ENCODE results near the gene OGFOD3.
"Not testable (repeated sequence)": the region's sequence is repeated elsewhere in the genome, so short reads cannot be mapped to it uniquely, and the experiment has no call there.

OGFOD3 gene

DNA sequence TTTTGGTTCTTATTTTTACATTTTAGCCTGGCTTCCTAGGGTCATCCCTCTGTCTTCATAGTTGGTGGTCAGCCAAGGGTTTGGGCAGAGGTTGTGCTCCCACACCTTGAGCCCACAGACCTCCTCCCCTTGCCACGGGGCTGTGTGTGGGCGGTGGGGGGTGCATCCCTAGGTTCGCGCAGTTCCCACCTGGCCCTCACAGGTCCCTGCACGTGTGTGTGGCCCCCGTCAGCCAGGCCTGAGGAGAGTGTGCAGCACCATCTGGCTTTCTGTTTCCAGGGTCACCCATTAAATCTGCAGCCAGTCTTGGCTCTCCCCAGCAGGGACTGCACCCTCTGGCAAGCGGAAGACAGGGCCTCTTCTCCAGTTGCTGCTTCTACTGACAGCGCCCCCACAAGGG is 13.6 kb upstream of the OGFOD3 start:
- no peak for DNase-seq

DNA sequence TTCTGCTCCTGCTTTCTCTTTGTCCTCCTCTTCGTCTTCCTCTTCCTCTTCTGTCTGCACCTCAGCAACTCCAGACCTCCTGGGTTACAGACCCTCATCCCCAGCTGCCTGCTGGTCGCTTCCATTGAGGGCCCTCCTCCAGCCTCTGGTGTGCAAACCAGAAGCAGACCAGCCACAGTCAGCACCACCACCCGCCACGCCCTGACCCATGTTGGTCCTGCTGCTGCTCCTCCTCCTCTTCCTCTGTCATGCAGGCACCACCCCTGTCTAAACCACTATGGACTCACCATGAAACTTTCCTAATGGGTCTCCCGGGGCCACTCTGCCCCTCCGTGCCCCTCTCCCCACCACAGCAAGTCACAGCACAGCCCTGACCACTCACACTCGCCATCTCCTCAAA is 11.4 kb upstream of the OGFOD3 start:
- no peak for DNase-seq

DNA sequence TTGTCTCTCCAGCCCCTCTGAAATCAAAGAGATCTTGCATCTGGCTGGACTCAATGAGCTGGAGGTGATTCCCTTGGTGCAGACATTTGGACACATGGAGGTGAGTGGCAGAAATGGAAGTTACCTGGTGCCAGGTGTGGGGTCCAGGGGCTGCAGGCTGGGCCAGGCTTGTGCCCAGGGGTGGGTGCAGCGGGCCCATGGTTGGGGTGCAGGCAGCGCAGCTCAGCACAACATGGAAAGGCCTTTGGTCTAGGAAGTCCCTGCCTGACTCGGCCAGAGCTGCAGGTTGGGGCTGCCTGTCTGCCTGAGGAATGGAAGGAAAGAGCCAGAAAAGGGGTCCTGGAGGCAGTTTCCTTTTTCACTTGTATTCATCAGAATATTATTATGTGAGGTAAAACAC is 10.2 kb upstream of the OGFOD3 start:
- no peak for DNase-seq

DNA sequence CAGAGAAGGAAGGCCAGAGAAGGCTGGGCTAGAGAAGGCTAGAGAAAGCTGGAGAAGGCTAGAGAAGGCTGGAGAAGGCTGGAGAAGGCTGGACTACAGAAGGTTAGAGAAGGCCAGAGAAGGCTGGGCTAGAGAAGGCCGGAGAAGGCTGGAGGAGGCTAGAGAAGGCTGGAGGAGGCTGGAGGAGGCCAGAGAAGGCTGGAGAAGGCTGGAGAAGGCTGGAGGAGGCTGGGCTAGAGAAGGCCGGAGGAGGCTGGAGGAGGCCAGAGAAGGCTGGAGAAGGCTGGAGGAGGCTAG is 6.4 kb upstream of the OGFOD3 start:
- no peak for DNase-seq

DNA sequence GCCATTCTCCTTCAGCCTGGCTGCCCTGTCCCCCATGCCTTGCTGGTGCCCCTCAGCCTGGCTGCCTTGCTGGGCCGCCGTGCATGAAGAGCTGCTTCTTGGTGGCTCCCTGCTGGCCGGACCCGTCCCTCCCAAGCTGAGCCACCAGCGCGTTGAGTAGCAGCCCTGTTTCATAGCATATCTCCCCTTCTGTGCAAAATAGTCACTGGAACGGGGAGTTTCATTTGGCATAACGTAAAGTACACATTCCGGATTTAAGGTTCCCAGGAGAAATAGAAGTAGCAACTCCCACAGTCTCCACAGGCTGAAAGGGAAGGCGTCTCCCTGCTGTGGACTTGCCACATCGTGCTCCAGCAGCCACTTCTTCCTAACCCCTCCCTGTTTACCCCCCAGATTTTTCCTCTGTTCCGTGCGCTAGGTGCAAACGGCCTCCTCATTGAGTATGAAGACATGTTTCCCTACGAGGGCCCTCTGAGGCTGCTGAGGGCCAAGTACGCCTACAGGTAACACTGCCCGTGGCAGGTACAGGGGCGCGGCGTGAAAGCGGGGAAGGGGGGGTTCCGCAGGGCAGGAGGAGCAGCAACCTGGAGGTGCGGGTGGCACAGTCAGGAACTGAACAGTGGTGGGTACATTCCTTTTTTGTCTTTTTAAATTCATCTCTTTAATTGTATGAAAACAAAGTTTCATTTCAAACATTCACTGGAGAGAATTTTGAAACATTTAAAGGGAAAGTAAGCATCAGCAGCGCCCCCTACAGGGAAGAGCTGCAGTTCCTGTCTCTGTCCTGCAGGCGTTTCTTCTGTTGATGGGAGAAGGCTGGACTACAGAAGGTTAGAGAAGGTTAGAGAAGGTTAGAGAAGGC is 5.8 kb upstream of the OGFOD3 start:
- DNase-seq, result no peak

DNA sequence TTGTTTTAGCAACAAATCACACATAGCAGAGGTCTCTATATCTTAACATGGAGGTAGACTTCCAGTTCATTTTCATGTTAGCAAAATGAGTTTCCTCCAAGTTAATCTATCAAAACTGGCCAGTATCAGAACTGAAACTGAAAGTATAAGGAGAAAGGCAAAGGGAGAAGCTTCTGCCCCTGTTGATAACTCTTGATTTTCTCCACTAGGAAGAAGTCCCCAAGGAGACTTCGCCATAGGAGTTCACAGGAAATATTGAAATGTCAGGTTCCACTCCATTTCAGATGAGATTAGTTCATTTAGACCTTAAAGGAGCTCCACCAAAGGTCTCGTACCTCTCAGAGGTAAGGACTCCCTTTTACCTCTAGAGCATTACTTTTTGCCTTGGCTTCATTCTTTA is 1.2 kb upstream of the OGFOD3 start:
- DNase-seq, result no peak

DNA sequence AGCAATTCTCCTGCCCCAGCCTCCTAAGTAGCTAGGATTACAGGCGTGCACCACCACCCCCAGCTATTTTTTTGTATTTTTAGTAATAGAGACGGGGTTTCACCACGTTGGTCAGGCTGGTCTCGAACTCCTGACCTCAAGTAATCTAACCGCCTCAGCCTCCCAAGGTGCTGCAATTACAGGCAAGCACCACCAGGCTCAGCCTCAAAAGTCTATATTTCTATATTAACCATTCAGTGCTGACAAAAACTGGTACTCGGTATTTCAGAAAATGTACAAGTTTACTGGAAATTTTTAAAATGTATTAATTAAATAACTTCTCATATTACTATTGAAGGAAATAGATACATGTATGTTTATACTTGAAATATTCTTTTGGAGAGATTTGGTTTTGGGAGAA is 1.6 kb downstream of the OGFOD3 start:
- no peak for DNase-seq

DNA sequence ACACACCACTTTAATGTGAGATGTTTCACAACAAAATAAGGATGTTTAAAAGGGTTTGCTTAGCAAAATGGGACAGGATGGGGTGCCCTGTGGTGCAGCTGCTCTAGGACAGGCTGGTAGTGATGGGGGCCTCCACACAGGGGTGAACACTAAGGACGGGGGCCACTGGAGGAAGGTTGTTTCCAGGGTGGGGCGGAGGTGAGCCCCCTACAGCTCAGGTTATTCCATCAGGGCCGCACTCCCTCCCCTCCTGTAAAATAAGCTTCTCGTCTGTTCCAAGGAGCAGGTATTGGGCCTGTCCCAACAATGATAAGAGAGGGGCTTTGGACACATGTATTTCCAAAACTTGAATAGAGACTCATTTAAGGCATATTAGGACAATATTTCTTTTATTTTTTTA is 2.1 kb downstream of the OGFOD3 start:
- no peak for DNase-seq

DNA sequence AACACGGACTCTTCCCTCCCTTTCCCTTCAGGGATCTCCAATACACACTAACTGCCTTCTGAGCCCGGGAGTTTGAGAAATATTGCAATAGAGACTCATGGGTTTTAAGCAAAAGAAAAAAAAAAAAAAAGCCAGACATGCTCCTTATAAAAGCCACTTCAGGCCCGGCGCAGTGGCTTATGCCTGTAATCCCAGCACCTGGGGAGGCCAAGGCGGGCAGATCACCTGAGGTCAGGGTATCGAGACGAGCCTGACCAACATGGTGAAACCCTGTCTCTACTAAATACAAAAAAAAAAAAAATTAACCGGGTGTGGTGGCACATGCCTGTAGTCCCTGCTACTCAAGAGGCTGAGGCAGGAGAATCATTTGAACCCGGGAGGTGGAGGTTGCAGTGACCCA is 2.6 kb downstream of the OGFOD3 start:
- DNase-seq, result no peak

DNA sequence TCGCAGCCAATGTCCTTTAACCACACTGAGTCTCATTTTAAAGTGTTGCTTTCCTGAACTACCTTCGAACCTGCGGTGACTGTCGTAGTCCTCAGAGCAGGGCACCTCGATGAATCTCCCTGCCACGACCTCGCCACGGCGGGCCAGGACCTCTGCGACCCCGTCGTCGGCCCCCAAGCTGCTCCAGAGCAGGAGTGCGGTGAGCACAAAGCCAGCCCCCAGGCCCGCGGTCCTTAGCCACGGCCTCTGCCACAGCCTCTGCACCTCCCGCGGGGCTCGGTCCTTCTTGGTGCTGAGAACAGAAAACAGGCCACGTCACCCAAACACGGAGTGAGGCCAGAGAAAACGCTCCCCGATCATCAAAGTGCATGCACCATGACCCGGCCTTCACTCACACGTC is 3.0 kb downstream of the OGFOD3 start:
- no peak for DNase-seq

DNA sequence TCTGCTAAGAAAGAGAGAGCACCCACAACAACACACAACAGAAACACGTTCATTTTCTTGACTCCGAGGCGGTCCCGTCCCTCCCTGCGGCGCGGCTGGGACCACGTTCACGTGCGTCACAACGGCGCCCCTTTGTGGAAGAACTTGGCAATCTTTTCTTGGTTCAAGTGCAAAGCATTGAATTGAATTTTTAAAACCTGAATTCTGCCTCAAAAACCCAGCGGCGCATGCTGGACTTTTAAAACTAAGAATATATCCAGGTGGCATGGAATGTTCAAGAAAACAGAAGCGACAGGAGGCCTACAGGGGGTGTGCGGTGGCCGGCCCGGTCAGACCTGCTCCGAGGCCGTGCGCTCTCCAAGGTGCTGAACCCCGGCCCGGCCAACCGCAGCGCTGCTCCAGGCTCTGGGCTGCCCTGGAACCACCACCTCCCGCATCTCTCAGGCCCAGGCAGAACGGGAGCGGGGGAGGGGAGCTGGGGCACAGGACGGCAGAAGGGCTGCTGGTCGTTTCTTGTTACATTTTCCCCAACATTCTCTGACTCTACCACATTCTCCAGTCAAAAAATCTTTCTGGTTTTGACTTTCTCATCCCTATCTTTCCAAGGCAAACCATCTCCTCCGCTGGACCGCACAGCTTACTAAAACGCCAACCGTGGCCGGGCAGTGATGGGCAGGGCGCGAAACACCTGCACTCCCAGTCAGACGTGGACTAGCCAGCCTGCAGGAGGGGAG is 3.7 kb downstream of the OGFOD3 start:
- DNase-seq, result peak; percentile 5

DNA sequence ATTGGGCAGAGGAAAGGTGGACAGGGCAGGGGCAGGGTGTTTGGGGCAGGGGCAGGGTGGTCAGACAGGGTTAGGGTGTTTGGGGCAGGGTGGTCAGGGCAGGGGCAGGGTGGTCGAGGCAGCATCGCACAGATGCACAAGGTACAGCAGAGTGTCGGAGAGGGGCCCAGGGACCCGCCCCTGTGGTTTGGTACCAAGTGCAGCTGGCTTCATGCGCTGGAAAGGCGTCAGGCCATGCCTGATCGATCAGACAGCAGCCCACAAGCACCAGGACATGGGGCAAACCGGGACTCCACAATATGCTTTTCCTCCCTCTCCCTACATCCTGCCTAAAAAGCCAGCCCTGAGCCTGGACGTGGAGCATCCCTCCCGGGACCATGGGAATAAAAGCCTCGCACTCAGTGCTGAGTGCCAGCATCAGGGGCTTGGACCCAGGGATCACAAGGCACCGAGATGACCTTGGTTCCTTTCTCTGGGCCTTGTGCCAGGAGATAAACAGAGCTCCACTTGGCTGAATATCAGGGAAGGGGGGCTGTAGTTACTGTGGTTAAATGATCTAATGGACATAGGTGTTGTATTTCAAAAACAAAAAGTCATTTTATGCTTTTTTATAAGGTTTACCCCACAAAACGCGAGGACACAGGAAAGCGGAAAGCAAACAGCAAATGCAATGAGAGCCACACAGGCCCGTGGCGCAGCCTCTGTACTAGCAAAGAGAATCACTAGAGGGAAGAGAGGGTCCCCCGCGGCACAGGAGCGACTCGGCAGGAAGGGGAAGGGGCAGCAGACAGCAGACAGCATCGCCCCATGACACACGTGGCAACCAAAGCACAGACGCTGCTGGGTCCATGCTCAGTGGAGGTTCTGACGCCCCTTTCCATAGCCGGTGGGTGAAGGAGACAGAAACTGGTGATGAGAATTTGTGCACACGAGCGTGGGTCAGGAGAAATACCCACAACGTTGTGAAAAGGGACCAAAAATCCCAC is 5.6 kb downstream of the OGFOD3 start:
- no peak for DNase-seq

DNA sequence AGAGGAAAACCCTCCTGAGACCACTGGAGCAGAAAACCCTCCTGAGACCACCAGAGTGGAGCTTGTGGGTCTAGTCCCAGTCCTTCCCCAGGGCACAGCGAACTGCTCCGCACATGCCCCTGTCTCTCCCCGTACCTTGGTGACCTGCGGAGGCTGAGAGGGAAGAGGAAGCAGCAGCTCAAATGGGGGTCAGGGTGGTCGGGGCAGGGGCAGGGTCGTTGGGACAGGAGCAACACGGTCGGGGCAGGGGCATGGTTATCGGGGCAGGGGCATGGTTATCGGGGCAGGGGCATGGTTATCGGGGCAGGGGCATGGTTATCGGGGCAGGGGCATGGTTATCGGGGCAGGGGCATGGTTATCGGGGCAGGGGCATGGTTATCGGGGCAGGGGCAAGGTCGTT is 6.3 kb downstream of the OGFOD3 start:
- not testable (repeated sequence) for DNase-seq

DNA sequence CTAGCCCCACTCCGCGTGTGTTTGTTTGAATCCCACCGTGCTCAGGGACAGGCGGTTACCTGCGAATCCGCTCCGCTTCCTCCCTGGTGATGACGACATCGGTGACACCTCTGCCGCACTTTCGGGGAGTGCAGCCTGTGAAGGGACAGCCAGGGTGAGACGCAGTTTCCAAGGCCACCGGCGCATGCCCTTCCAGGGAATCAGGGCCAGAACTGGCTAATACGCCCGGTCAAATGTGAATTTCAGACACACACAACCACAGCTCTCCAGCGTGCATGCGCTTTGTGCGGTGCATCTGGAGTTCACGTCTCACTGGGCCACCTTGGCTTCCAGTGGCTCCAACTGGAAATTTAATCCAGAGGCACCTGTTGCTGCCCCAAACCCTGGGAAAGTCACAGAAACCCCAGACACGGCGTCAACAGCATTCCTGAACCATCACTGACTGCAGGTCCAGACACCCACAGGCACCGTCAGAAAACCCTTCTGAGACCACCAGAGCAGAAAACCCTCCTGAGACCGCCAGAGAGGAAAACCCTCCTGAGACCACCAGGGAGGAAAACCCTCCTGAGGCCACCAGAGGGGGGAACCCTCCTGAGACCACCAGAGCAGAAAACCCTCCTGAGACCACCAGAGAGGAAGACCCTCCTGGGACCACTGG is 6.9 kb downstream of the OGFOD3 start:
- DNase-seq, result no peak

DNA sequence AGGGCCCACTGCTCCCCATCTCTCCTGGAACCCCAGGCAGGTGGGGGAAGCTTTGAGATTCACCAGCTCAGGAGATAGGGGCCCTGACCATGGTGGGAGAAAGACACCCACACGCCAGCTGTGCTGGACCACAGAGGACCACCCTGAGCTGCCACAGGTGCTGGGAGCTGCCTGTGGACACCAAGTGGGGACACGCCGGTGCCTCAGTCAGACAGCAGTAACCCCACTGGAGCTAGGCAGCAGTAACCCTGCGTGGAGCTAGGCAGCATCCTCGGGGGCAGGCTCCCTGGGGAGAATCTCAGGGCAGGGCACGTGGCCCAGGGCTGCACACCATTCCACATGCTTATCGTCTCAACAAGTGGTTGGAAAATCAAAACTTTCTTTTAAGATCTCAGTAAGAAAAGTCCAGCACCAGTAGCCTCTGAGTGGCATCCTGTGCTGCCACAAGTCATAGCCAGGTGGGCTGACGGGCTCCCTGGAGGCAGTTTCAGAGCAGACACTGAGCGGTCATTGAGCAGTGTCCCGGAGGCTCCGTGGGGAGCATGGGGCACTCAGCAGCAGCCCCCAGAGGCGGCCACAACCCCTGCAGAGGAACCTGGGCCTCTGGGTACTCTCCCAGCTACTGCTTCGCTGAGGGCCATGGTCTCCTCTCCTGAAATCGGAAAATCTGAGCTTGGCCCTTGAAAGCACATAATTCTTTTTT is 8.2 kb downstream of the OGFOD3 start:
- no peak for DNase-seq

DNA sequence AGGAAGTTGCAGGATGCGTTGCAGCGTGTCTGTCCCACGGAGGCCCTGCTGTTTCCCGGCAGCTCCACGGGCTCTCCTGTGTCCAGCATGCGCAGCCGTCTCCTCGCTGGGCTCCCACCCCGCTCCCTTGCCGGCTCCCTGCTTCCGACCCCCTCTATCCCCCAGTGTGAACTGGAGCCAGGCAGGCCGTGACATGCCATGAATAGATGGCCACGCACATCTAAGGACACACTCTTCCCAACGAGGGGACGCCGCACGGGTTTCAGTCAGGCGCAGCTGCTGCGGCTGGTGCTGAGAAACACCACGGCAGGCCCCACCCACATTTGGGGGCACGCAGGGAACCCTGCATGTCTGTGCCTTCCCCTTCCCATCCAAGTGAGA is 9.5 kb downstream of the OGFOD3 start:
- no peak for DNase-seq

DNA sequence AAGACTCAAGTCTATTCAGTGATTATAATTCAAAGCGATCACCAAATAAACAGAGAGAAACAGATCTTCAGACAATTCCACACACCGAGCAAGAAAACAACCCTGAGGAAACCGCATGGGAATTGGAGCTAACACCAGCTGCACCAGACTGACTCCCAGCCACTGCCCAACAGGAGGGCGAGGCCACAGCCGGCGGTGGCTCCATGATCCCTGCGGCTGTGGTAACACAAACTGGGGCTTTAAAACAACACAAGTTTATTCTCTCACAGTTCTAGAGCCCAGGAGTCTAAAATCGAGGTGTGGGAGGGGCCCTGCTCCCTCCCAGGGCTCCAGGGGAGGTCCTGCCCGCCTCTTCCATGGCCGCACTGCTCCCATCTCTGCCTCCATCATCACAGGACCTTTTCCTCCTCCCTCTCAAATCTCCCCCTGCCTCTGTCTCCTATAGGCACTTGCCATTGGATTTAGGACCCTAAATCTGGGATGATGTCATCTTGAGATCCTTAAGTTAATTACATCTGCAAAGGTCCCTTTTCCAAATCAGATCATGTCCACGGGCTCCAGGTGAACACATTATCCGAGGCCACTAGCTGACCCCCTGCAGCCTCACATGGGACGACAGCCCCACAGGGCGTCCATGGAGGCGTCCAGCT is 10.0 kb downstream of the OGFOD3 start:
- DNase-seq, result no peak

DNA sequence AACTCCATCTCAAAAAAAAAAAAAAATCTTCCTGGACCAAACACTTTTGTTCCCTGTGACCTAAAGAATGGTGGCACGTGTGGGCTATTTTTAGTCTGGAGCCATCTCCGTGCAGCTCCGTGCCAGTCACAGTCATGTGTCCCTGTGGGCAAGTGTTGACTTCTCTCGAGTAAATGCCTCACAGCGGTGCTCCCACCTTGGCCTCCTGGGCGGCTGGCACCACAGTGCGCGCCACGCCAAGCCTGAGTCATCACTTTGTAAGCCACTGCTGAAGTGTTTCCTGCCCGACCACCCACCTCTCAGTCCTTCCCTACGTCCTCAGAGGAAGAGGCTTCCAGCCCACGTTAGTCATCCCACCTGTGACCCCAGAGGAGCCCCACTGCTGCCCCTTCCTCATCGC is 11.1 kb downstream of the OGFOD3 start:
- DNase-seq, result no peak

DNA sequence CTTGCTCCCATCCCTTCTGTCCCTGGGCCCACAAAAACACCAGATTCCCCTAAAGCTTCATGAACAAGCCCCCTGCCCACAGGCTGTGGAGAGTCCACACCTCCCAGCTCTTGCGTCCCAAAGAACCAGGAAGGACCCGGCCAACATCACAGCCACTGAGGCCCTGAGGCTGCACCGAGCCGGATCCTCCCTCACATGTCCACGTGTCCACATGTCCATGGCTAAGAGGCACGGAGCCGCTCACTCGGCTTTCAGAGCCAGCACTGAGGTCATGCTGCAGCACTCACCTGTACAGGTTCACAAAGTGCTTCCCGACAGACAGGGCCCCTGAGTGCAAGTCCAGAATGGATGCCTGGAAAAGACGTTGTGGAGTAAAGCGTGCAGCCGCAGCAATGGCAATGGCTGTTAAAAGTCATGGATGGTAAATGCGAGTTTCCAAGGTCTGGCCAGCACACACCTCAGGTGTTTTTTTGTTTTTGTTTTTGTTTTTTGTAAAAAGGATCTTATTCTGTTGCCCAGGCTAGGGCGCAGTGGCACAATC is 12.2 kb downstream of the OGFOD3 start:
- no peak for DNase-seq

DNA sequence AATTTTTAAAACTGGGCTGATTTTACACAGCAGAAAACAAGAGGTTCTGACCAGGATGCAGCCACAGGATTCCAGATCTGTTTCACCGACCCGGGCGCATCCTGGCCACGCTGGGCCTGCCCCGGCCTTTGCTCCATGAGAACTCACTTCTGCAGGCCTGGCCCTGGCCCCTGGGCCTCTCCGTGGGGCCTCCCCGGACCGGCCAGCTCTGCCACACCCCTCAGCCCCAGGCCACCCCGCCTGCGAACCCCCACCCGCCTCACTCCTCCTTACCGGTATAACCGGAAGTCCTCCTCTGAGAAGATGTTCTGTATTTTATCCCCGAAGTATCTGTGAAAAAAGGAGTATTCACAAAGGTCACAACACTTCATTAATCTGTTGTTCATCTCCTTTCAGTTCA is 13.3 kb downstream of the OGFOD3 start:
- DNase-seq, result no peak
